Cerebellar cortex (tissue), 1 donor: ENCODE data around the gene SLC26A6.
A peak's percentile ranks its signal among the peaks of the same experiment; 100 is the strongest.

ENCODE experiments used
- DNase-seq: peaks from one replicate; pipeline ENCODE4 v3.0.0-alpha.2; 2015; ENCODE audit warnings: low spot score

The SLC26A6 gene

GRCh38 chr3:48631516-48632448, 3.5 kb downstream of the SLC26A6 start:
- DNase-seq: no peak

GRCh38 chr3:48630833-48631232, 4.4 kb downstream of the SLC26A6 start:
- no peak for DNase-seq

GRCh38 chr3:48630407-48630806, 4.9 kb downstream of the SLC26A6 start:
- no peak for DNase-seq

GRCh38 chr3:48629894-48630293, 5.4 kb downstream of the SLC26A6 start:
- DNase-seq: no peak

GRCh38 chr3:48628277-48629017, 6.8 kb downstream of the SLC26A6 start:
- no peak for DNase-seq

- no peak for DNase-seq
Measured at GRCh38 chr3:48625600-48625999, 9.7 kb downstream of the SLC26A6 start.

GRCh38 chr3:48624767-48625166, 10.5 kb downstream of the SLC26A6 start:
- DNase-seq: no peak

GRCh38 chr3:48623851-48624547, 11.3 kb downstream of the SLC26A6 start:
- DNase-seq: no peak

- no peak for DNase-seq
Measured at GRCh38 chr3:48621461-48621869, 13.8 kb downstream of the SLC26A6 start, which contains the start of gene TMEM89. Gene TMEM89 (minus strand): TSS chr3:48621769. CDS start chr3:48621756, 13 bp downstream.

GRCh38 chr3:48619541-48620524, 15.4 kb downstream of the SLC26A6 start:
- no peak for DNase-seq

GRCh38 chr3:48617559-48617958, 17.7 kb downstream of the SLC26A6 start:
- DNase-seq: no peak

- DNase-seq: no peak
Measured at GRCh38 chr3:48614044-48614443, 21.2 kb downstream of the SLC26A6 start.

- DNase-seq: no peak
Measured at GRCh38 chr3:48612309-48612708, 23.0 kb downstream of the SLC26A6 start.

- peak; percentile 91 for DNase-seq
Measured at GRCh38 chr3:48609088-48610005, 25.9 kb downstream of the SLC26A6 start, which contains the start of gene UQCRC1. Gene UQCRC1 (minus strand): TSS chr3:48609646. CDS start chr3:48609620, 26 bp downstream.

- DNase-seq: no peak
Measured at GRCh38 chr3:48607519-48607918, 27.7 kb downstream of the SLC26A6 start.

- no peak for DNase-seq
Measured at GRCh38 chr3:48601622-48601994, 33.7 kb downstream of the SLC26A6 start.

- DNase-seq: no peak
Measured at GRCh38 chr3:48600711-48601621, 34.3 kb downstream of the SLC26A6 start.

GRCh38 chr3:48599509-48600285, 35.6 kb downstream of the SLC26A6 start:
- DNase-seq: no peak
